Activated B cell treated with CpG ODN at 0.5 μM for 24 hours (primary cell): Measurements from ENCODE around the gene CHRM1. TPM values are rescaled to one million over a fixed set of nuclear protein-coding genes. Genes with fewer than 3 reads are reported as not detected.

Experiments used
- ATAC-seq: fragments of 200-7000 bp; cut with Tn5 transposase; one replicate; pipeline ENCODE4 v1.10.0; 2021; ENCODE audit warnings: low read depth, mild to moderate bottlenecking, moderate library complexity
- CTCF ChIA-PET: fragments of 350-600 bp; sonication (Branson Sonifier 250); formaldehyde crosslinking; loops from one replicate; lab custom pipeline; 2021; ENCODE audit warnings: antibody characterized with exemption; lab: Charles Lee
- POLR2A ChIA-PET: fragments of 350-600 bp; sonication (Branson Sonifier 250); formaldehyde crosslinking; loops from one replicate; lab custom pipeline; 2021; ENCODE audit warnings: antibody characterized with exemption; lab: Charles Lee
- DNase-seq: peaks from one replicate; pipeline ENCODE4 v3.0.0; 2022
- H3K27ac Mint-ChIP-seq: one replicate; pipeline ENCODE4 v1.8.0; 2020; ENCODE audit warnings: mixed read lengths
- H3K27me3 Mint-ChIP-seq: one replicate; pipeline ENCODE4 v1.8.0; 2021; ENCODE audit warnings: mixed read lengths
- H3K36me3 Mint-ChIP-seq: one replicate; pipeline ENCODE4 v1.8.0; 2021; ENCODE audit warnings: low read depth, mixed read lengths
- H3K4me1 Mint-ChIP-seq: one replicate; pipeline ENCODE4 v1.8.0; 2021; ENCODE audit warnings: mixed read lengths
- H3K4me3 Mint-ChIP-seq: one replicate; pipeline ENCODE4 v1.8.0; 2020; ENCODE audit warnings: mild to moderate bottlenecking, mixed read lengths
- H3K9me3 Mint-ChIP-seq: one replicate; pipeline ENCODE4 v1.8.0; 2020; ENCODE audit warnings: mixed read lengths
- intact Hi-C: fragments of 100-400 bp; cut with micrococcal nuclease; formaldehyde crosslinking; loops from one replicate; pipeline ENCODE4 v1.15.1; 2024
- total RNA-seq: library from RNA; stranded (reverse); gene quantifications from 2 replicates; pipeline ENCODE4 v1.2.3, GENCODE V29; 2022
- TF ChIP-seq, protein P1 (sequence below): fragments of 200-600 bp; IDR thresholded peaks from one replicate; pipeline ENCODE4 v1.8.0; 2022; ENCODE audit warnings: antibody characterized with exemption, mild to moderate bottlenecking

CHRM1 gene
- total RNA-seq, 1 donor from 2014 or later: not detected

DNA sequence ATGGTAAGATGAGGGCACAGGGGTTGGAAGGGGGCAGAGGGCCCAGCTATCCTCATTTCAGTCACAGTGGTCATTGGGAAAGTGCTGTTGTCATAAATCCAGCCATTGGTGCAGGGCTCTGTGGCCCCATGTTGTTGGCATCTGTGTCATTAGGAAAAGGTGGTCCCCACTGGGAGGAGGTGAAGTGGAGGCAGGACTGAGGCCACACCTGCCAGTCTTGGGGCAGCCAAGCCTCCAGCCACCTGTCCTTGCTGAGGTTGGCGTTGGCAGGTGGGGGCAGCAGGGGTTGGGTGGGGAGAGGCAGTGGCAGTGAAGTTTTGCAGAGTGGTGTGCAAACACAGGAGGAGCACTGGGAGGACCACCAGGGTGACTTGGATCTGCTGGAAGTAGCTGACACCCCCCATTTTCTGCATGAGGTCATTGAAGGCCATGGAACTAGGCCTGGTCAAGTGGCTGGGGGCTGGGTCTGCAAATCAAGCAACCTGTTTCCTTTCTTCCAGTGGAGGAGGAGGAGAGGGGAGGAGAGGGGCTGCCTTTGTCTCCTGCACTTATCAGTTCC is 38.3 kb upstream of the CHRM1 start:
- Mint-ChIP-seq H3K4me3 (no peak overlapping the region), H3K4me1 (no peaks in the 10 kb centered on the region), H3K27ac (no peak overlapping the region), H3K36me3 (no peaks in the 10 kb centered on the region), H3K27me3 (peaks cover 35% of the 10 kb centered on the region), H3K9me3 (no peaks in the 10 kb centered on the region)
- no peak for ATAC-seq
- ChIA-PET POLR2A (no interaction called here), CTCF (no interaction called here)
- intact Hi-C loops: no loop called here
- DNase-seq: no peak
- TF ChIP-seq, protein P1, sequence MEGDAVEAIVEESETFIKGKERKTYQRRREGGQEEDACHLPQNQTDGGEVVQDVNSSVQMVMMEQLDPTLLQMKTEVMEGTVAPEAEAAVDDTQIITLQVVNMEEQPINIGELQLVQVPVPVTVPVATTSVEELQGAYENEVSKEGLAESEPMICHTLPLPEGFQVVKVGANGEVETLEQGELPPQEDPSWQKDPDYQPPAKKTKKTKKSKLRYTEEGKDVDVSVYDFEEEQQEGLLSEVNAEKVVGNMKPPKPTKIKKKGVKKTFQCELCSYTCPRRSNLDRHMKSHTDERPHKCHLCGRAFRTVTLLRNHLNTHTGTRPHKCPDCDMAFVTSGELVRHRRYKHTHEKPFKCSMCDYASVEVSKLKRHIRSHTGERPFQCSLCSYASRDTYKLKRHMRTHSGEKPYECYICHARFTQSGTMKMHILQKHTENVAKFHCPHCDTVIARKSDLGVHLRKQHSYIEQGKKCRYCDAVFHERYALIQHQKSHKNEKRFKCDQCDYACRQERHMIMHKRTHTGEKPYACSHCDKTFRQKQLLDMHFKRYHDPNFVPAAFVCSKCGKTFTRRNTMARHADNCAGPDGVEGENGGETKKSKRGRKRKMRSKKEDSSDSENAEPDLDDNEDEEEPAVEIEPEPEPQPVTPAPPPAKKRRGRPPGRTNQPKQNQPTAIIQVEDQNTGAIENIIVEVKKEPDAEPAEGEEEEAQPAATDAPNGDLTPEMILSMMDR: no peak

DNA sequence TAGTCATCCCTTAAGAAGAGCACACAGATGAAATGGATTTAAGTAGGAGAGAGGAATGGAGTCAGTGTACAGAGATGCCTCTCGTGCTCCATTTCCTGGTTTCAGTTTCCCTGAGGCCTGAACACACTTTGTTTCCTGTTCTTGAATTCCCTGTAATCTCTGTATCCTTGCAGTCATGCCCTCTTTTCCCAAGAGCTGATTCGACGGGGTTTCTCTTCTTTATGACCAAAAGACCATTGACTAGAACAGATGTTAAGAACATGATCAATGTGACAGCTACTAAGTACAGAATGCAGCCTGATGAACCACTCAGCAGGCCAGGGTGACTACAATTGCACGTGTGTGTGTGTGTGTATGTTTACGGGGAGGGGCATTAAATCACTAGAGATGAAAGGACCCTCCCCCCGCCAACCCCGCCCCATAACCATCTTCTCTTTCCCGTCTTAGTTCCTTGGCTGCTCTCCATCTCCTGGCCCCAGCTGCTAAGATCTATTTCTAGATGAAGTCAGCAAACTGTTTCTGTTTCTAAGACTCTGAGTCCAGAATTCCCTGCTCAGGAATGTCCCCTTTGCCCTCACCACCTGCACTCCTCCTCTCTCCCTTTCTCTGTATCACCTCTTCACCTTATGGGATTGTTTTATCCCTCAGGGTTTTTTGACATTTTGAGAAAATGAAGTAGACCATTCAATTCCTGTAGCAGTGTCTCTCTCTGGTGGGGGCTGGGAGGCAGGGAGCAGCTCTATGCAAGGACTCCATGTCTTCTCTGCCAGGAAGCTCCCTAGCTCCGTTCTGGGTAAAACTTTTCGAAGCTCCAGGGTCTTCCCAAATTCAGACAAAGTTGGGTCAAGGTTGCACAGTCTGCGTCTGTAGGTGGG is 37.6 kb upstream of the CHRM1 start:
- DNase-seq: no peak
- Mint-ChIP-seq H3K27ac (no peak overlapping the region), H3K36me3 (no peaks in the 10 kb centered on the region), H3K4me1 (no peaks in the 10 kb centered on the region), H3K9me3 (no peaks in the 10 kb centered on the region), H3K4me3 (no peak overlapping the region), H3K27me3 (peaks cover 38% of the 10 kb centered on the region)
- no peak for ATAC-seq
- TF ChIP-seq, protein P1: no peak
- CTCF ChIA-PET: no interaction called here
- POLR2A ChIA-PET: no interaction called here
- intact Hi-C loops: no loop called here

DNA sequence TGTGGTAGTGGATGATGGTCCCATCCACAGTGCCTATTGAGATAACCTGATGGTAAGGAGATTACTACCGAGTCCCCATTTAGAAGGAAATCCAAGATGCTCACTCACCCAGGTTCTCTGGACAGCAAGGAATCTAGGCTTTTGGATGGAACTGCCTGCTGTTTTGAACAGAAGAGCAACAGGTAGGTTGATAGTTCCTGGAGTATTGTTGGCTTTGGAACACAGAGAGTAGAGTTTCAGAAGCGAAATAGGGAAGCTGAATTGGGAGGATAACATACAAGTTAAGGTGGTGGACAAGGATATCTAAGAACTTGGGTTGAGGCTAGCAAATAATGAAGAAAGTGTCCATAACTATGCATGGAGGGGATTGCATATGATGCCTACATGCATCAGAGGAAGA is 36.0 kb upstream of the CHRM1 start:
- intact Hi-C loops: no loop called here
- TF ChIP-seq, protein P1: no peak
- ATAC-seq (no peak), DNase-seq (no peak)
- CTCF ChIA-PET: no interaction called here
- H3K9me3 Mint-ChIP-seq: no peaks in the 10 kb centered on the region
- POLR2A ChIA-PET: no interaction called here
- no peak overlapping the region for H3K4me3 Mint-ChIP-seq
- no peak overlapping the region for H3K27ac Mint-ChIP-seq
- no peaks in the 10 kb centered on the region for H3K36me3 Mint-ChIP-seq
- peaks cover 34% of the 10 kb centered on the region for H3K27me3 Mint-ChIP-seq
- H3K4me1 Mint-ChIP-seq: no peaks in the 10 kb centered on the region

DNA sequence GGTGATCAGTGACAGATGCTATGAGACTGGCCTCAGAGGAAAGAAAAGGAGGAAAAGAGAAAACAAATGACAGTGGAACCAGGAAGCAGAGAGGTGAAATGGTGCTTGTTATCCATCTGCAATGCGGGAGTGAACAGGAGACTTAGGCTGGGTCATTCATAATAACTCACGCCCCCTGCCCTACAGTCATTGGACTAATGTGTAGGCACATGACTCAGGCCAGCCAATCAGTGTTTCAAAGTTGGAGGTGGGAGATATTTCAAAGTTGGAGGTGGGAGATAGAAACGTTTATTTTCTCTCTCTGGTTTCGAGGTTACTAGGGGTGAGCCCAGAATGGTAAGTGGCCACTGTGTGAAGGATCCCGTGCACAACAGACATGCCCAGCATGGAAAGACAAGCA is 33.3 kb upstream of the CHRM1 start:
- H3K27ac Mint-ChIP-seq: no peak overlapping the region
- no peaks in the 10 kb centered on the region for H3K36me3 Mint-ChIP-seq
- no peaks in the 10 kb centered on the region for H3K4me1 Mint-ChIP-seq
- H3K4me3 Mint-ChIP-seq: no peak overlapping the region
- ChIA-PET POLR2A (no interaction called here), CTCF (no interaction called here)
- H3K27me3 Mint-ChIP-seq: peaks cover 35% of the 10 kb centered on the region
- no peaks in the 10 kb centered on the region for H3K9me3 Mint-ChIP-seq
- intact Hi-C loops: no loop called here
- DNase-seq (no peak), ATAC-seq (no peak)
- TF ChIP-seq, protein P1: no peak

DNA sequence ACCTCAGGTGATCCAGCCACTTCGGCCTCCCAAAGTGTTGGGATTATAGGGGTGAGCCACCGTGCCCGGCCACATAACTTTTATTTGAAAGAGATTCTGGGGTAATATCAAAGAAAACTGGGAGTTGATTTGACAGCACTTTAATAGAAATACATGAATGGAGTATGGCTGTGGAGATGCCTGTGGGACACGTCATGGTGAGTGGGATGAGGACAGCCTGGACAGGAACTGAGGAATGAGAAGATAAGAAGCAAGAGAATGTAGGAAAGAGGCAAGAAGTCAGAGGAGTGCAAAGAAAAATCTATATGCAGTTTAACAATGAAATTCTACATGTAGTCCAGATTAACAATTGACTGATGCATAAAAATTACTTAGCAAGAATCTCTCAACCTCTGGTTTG is 32.6 kb upstream of the CHRM1 start:
- no peak for DNase-seq
- Mint-ChIP-seq H3K9me3 (no peaks in the 10 kb centered on the region), H3K27me3 (peaks cover 34% of the 10 kb centered on the region), H3K27ac (no peak overlapping the region), H3K4me3 (no peak overlapping the region), H3K4me1 (no peaks in the 10 kb centered on the region), H3K36me3 (no peaks in the 10 kb centered on the region)
- TF ChIP-seq, protein P1: no peak
- ChIA-PET CTCF (no interaction called here), POLR2A (no interaction called here)
- intact Hi-C loops: no loop called here
- ATAC-seq: no peak
